ENCODE measurements around the gene PSMD2. TPM values are rescaled to one million over a fixed set of nuclear protein-coding genes. Genes with fewer than 3 reads are reported as not detected.

The PSMD2 gene
- total and polyA plus RNA-seq, 10 of the 15 experiments (the other 5 are each of a cell fraction or from before 2014, with no cell fraction given), result 103 to 515 (median 197) TPM

GRCh38 chr3:184335661-184336546 lies 36.9 kb downstream of the PSMD2 start (continued):
- no peak for TF ChIP-seq MYB (IDR thresholded peaks at IDR 0.05; ENCODE audit: borderline replicate concordance, low read depth, low read length)
- no peak for TF ChIP-seq IRF5 (IDR thresholded peaks at IDR 0.05; ENCODE audit: borderline replicate concordance)
- TF ChIP-seq SREBF1 (IDR thresholded peaks at IDR 0.05; ENCODE audit: low read length), result no peak
- no peak for TF ChIP-seq CHD4 (IDR thresholded peaks at IDR 0.05)
- no peak for TF ChIP-seq ZBTB11 (CRISPR knock-in tag; IDR thresholded peaks at IDR 0.05)
- no peak for TF ChIP-seq HDAC2 (IDR thresholded peaks at IDR 0.05)
- peak in 1 of 2 experiments; percentile 47; a peak in 2 of 4 replicates for TF ChIP-seq BHLHE40 (IDR thresholded peaks at IDR 0.05; ENCODE audit: borderline replicate concordance in 1 of 2, low read depth in 2 of 2, low read length in 1 of 2)
- TF ChIP-seq POLR2A (IDR thresholded peaks at IDR 0.05; ENCODE audit: low read depth, low read length), result peak; percentile 92
- TF ChIP-seq RB1 (IDR thresholded peaks at IDR 0.05; ENCODE audit: borderline replicate concordance), result no peak
- peak; percentile 90 for TF ChIP-seq POLR2AphosphoS5 (IDR thresholded peaks at IDR 0.05; ENCODE audit: low read length)
- TF ChIP-seq MEF2A (IDR thresholded peaks at IDR 0.05; ENCODE audit: insufficient read depth, low read depth, low read length), result no peak
- no peak for TF ChIP-seq TCF12 (IDR thresholded peaks at IDR 0.05; ENCODE audit: low read depth, low read length)
- TF ChIP-seq ZNF274 (IDR thresholded peaks at IDR 0.05; ENCODE audit: insufficient read depth, insufficient read length), result no peak
- TF ChIP-seq RAD21 (IDR thresholded peaks at IDR 0.05; ENCODE audit: insufficient read depth, low read depth, low read length), result no peak
- TF ChIP-seq ETV6 (conservative IDR thresholded peaks at IDR 0.05 in 1 of 2, IDR thresholded peaks at IDR 0.05 in 1 of 2; ENCODE audit: borderline replicate concordance in 1 of 2, low read depth in 1 of 2), result no peak
- no peak for TF ChIP-seq GABPA (IDR thresholded peaks at IDR 0.05; ENCODE audit: low read depth)
- TF ChIP-seq MAX (IDR thresholded peaks at IDR 0.05; ENCODE audit: low read depth, low read length), result no peak
- no peak for TF ChIP-seq NR2F1 (conservative IDR thresholded peaks at IDR 0.05)
- TF ChIP-seq PAX8 (IDR thresholded peaks at IDR 0.05), result no peak
- TF ChIP-seq REST (IDR thresholded peaks at IDR 0.05; ENCODE audit: low read depth, low read length), result no peak
- no peak for TF ChIP-seq SMC3 (IDR thresholded peaks at IDR 0.05; ENCODE audit: borderline replicate concordance, low read length)
- peak; percentile 93 for TF ChIP-seq POLR2AphosphoS2 (IDR thresholded peaks at IDR 0.05; ENCODE audit: low read depth, low read length)
- TF ChIP-seq JUNB (IDR thresholded peaks at IDR 0.05), result no peak

All from GM12878 (cell line).